ENCODE results near the gene DBI. TPM values are rescaled to one million over a fixed set of nuclear protein-coding genes. Genes with fewer than 3 reads are reported as not detected.

The DBI gene
- total RNA-seq: 144 and 156 TPM in 2 replicates
- long read RNA-seq, transcript DBI-202 (4 exons, 637 nt): major isoform, 53 of 55 reads
- long read RNA-seq, partial matches to known transcripts: 1 of 55 reads
- long read RNA-seq, other reads (novel, unspliced or antisense): 1 of 55 reads

- Mint-ChIP-seq H3K9me3 (ENCODE audit: low read depth) (no peaks in the 10 kb centered on the region), H3K27me3 (no peaks in the 10 kb centered on the region), H3K36me3 (ENCODE audit: insufficient read depth) (peaks cover 19% of the 10 kb centered on the region), H3K4me1 (ENCODE audit: low read depth) (peaks cover 23% of the 10 kb centered on the region), H3K27ac (peak within 1 kb of the TSS; percentile 97), H3K4me3 (ENCODE audit: low read depth) (peak within 1 kb of the TSS; percentile 91)
- DNase-seq (ENCODE audit: low spot score, unreplicated experiment): peak; percentile 86
- TF ChIP-seq CTCF (IDR thresholded peaks at IDR 0.05; ENCODE audit: unreplicated experiment): no peak
Observed at GRCh38 chr2:119366649-119367471, at the start of gene DBI, which contains the start of gene C2orf76. Gene DBI (plus strand): TSS chr2:119366977. CDS start chr2:119367052, 75 bp downstream. Gene C2orf76 (minus strand): TSS chr2:119366834. CDS start chr2:119339959, 26,875 bp downstream.

- TF ChIP-seq CTCF (IDR thresholded peaks at IDR 0.05; ENCODE audit: unreplicated experiment): no peak
- H3K4me3 Mint-ChIP-seq (ENCODE audit: low read depth): no peak overlapping the region
- peaks cover 2% of the 10 kb centered on the region for H3K36me3 Mint-ChIP-seq (ENCODE audit: insufficient read depth)
- no peaks in the 10 kb centered on the region for H3K27me3 Mint-ChIP-seq
- H3K4me1 Mint-ChIP-seq (ENCODE audit: low read depth): peaks cover 21% of the 10 kb centered on the region
- peaks cover 5% of the 10 kb centered on the region for H3K9me3 Mint-ChIP-seq (ENCODE audit: low read depth)
- no peak overlapping the region for H3K27ac Mint-ChIP-seq
- DNase-seq (ENCODE audit: low spot score, unreplicated experiment): no peak
Observed at GRCh38 chr2:119317554-119317953, 49.2 kb upstream of the DBI start.

- no peak for DNase-seq (ENCODE audit: low spot score, unreplicated experiment)
- Mint-ChIP-seq H3K4me3 (ENCODE audit: low read depth) (no peak overlapping the region), H3K27me3 (no peaks in the 10 kb centered on the region), H3K4me1 (ENCODE audit: low read depth) (peaks cover 23% of the 10 kb centered on the region), H3K36me3 (ENCODE audit: insufficient read depth) (peaks cover 2% of the 10 kb centered on the region), H3K27ac (no peak overlapping the region), H3K9me3 (ENCODE audit: low read depth) (peaks cover 2% of the 10 kb centered on the region)
- TF ChIP-seq CTCF (IDR thresholded peaks at IDR 0.05; ENCODE audit: unreplicated experiment): no peak
Observed at GRCh38 chr2:119319593-119319992, 47.2 kb upstream of the DBI start.

GRCh38 chr2:119323459-119323858 is 43.3 kb upstream of the DBI start:
- no peaks in the 10 kb centered on the region for H3K9me3 Mint-ChIP-seq (ENCODE audit: low read depth)

More at GRCh38 chr2:119323459-119323858, 43.3 kb upstream of the DBI start:
- Mint-ChIP-seq H3K4me3 (ENCODE audit: low read depth) (no peak overlapping the region), H3K27me3 (no peaks in the 10 kb centered on the region), H3K27ac (no peak overlapping the region), H3K4me1 (ENCODE audit: low read depth) (peaks cover 13% of the 10 kb centered on the region), H3K36me3 (ENCODE audit: insufficient read depth) (no peaks in the 10 kb centered on the region)
- no peak for TF ChIP-seq CTCF (IDR thresholded peaks at IDR 0.05; ENCODE audit: unreplicated experiment)
- DNase-seq (ENCODE audit: low spot score, unreplicated experiment): no peak
